Measurements from ENCODE around the gene SERPINB11.

DNA sequence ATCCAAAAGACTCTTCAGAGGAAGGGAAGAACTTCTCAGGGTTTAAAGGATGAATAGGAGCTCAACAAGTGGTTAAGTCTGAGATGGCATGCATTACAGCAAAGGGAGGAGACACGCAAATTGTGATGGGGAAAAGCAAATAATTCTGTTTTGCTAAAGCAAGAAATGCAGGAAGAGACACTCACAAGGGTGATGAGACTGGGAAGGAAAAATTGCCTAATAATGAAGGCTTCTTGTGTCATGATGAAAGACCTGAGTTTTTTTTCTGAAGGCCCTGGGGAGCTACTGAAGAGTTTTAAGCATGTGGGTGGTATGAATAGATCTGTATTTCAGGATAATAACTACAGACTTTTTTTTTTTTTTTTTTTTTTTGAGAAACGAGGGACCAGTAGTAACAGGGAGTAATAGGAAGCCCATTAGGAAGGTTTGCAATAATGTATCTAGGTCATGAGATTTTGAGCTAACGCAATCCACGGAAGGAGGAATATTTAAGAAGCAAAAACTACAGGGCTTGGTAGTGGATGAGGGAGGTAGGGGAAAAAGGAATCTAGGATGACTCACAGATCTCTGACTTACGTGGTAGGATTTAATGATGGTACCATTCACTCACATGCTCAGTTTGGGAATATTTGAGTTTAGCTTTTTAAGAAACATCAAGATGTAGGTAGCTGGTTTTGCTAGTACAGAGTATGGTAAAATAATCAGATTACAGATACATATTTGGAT, 25.1 kb upstream of the SERPINB11 start:
- TF ChIP-seq EZH2 (IDR thresholded peaks at IDR 0.05) (no peak), POLR2AphosphoS5 (IDR thresholded peaks at IDR 0.05; ENCODE audit: borderline replicate concordance, low read depth, low read length) (peak; percentile 42; the same call in 1 of the 2 replicates)

Measured in SK-N-MC (cell line).